CD4-positive, alpha-beta T cell (primary cell): Measurements from ENCODE around the gene CINP. TPM values are rescaled to one million over a fixed set of nuclear protein-coding genes. Genes with fewer than 3 reads are reported as not detected.

ENCODE experiments used
- ATAC-seq: fragments of 200-7000 bp; cut with Tn5 transposase; one replicate; pipeline ENCODE4 v1.10.0; 2022; ENCODE audit warnings: mild to moderate bottlenecking; ENCODE audit not compliant: poor library complexity
- CTCF ChIA-PET: fragments of 350-600 bp; sonication (Branson Sonifier 250); formaldehyde crosslinking; loops from one replicate; lab custom pipeline; 2021; ENCODE audit warnings: antibody characterized with exemption, inconsistent platforms; lab: Charles Lee
- POLR2A ChIA-PET: fragments of 350-600 bp; sonication (Branson Sonifier 250); formaldehyde crosslinking; loops from one replicate; lab custom pipeline; 2021; ENCODE audit warnings: antibody characterized with exemption, inconsistent platforms; lab: Charles Lee
- DNase-seq, 14 experiments: peaks; one replicate each; pipeline ENCODE4 v3.0.0-alpha.2; 2013 to 2020; ENCODE audit warnings: mixed read lengths in 2 of 14
- H3K27ac ChIP-seq, 2 donors: one replicate each; pipeline versions ENCODE4 v1.5.1 to v1.7.0; 2013; ENCODE audit warnings: low read length in 2 of 2, low read depth in 1 of 2, mild to moderate bottlenecking in 1 of 2
- H3K27me3 ChIP-seq, 2 experiments: 1 replicate in 1 of 2; 2 replicates in 1 of 2; pipeline versions ENCODE4 v1.6.1 to v1.7.0; 2013; ENCODE audit warnings: low read length in 2 of 2, control low read depth in 1 of 2, mild to moderate bottlenecking in 1 of 2, moderate library complexity in 1 of 2; ENCODE audit not compliant: insufficient read depth in 2 of 2, control insufficient read depth in 1 of 2
- H3K36me3 ChIP-seq: one replicate; pipeline ENCODE4 v1.6.1; 2013; ENCODE audit warnings: low read length, control low read depth; ENCODE audit not compliant: insufficient read depth
- H3K4me1 ChIP-seq: one replicate; pipeline ENCODE4 v1.6.1; 2013; ENCODE audit warnings: low read length, control low read depth; ENCODE audit not compliant: insufficient read depth
- H3K4me3 ChIP-seq: one replicate; pipeline ENCODE4 v1.5.1; 2013; ENCODE audit warnings: mild to moderate bottlenecking, low read length, moderate library complexity
- H3K9me3 ChIP-seq, 2 experiments: 1 replicate in 1 of 2; 2 replicates in 1 of 2; pipeline versions ENCODE4 v1.6.1 to v1.7.0; 2013; ENCODE audit warnings: low read length in 2 of 2, mild to moderate bottlenecking in 2 of 2, control low read depth in 1 of 2, moderate library complexity in 1 of 2; ENCODE audit not compliant: control insufficient read depth in 1 of 2, insufficient read depth in 1 of 2
- H3K27ac Mint-ChIP-seq: one replicate; pipeline ENCODE4 v1.8.0; 2020; ENCODE audit warnings: mixed read lengths
- H3K27me3 Mint-ChIP-seq: one replicate; pipeline ENCODE4 v1.8.0; 2021; ENCODE audit warnings: mixed read lengths
- H3K36me3 Mint-ChIP-seq: one replicate; pipeline ENCODE4 v1.8.0; 2021; ENCODE audit warnings: low read depth, mixed read lengths
- H3K4me1 Mint-ChIP-seq: one replicate; pipeline ENCODE4 v1.8.0; 2021; ENCODE audit warnings: low read depth, mixed read lengths
- H3K4me3 Mint-ChIP-seq: one replicate; pipeline ENCODE4 v1.8.0; 2020; ENCODE audit warnings: mild to moderate bottlenecking, mixed read lengths
- H3K9me3 Mint-ChIP-seq: one replicate; pipeline ENCODE4 v1.8.0; 2020; ENCODE audit warnings: mixed read lengths
- CTCF ChIP-seq: fragments of 200-600 bp; IDR thresholded peaks from one replicate; pipeline ENCODE4 v1.8.0; 2022; ENCODE audit warnings: antibody characterized with exemption, mild to moderate bottlenecking
- intact Hi-C, 2 experiments: fragments of 100-400 bp; cut with DNase I in 1 of 2; cut with micrococcal nuclease in 1 of 2; formaldehyde crosslinking; loops; one replicate each; pipeline versions ENCODE4 v1.15.1 to v1.9.0; 2023 to 2025; cut with DNase I, micrococcal nuclease
- total RNA-seq, 174 experiments: library from RNA in 2 of 174; stranded (reverse) in 2 of 174; gene quantifications; one replicate each; pipeline ENCODE4 v1.2.3 and lab custom pipeline; 2021 to 2026

CINP gene
- total RNA-seq, 2 experiments from 2014 or later: 12.6 to 14.5 TPM

GRCh38 chr14:102335163-102335562, 27.5 kb downstream of the CINP start:
- ChIA-PET POLR2A (interaction anchor here (0.7 kb wide), 1 partner anchor 16 kb away, joined by 3 read pairs; the partner anchor contains the start of gene ZNF839), CTCF (no interaction called here)
- Mint-ChIP-seq H3K27ac (no peak overlapping the region), H3K27me3 (no peaks in the 10 kb centered on the region), H3K36me3 (peaks cover 55% of the 10 kb centered on the region), H3K9me3 (no peaks in the 10 kb centered on the region), H3K4me1 (no peaks in the 10 kb centered on the region), H3K4me3 (no peak overlapping the region)
- Histone ChIP-seq H3K27ac (no peak overlapping the region), H3K27me3 (no peaks in the 10 kb centered on the region), H3K9me3 (no peaks in the 10 kb centered on the region), H3K4me3 (no peak overlapping the region), H3K4me1 (no peaks in the 10 kb centered on the region), H3K36me3 (peaks cover 52% of the 10 kb centered on the region)
- no peak for TF ChIP-seq CTCF
- DNase-seq (no peak), ATAC-seq (no peak)
- intact Hi-C loops: no loop called here

GRCh38 chr14:102333795-102334705, 28.6 kb downstream of the CINP start:
- intact Hi-C loops: no loop called here
- no peak overlapping the region for H3K4me3 ChIP-seq
- no peak overlapping the region for H3K4me3 Mint-ChIP-seq
- no peak overlapping the region for H3K27ac Mint-ChIP-seq
- H3K27ac ChIP-seq: no peak overlapping the region
- H3K4me1 Mint-ChIP-seq: no peaks in the 10 kb centered on the region
- CTCF ChIA-PET: no interaction called here
- ATAC-seq: no peak
- H3K36me3 ChIP-seq: peaks cover 47% of the 10 kb centered on the region
- peaks cover 54% of the 10 kb centered on the region for H3K36me3 Mint-ChIP-seq
- TF ChIP-seq CTCF: no peak
- H3K27me3 ChIP-seq: no peaks in the 10 kb centered on the region
- H3K9me3 Mint-ChIP-seq: no peaks in the 10 kb centered on the region
- no peaks in the 10 kb centered on the region for H3K27me3 Mint-ChIP-seq
- H3K4me1 ChIP-seq: no peaks in the 10 kb centered on the region
- no peak for DNase-seq
- H3K9me3 ChIP-seq: no peaks in the 10 kb centered on the region
- POLR2A ChIA-PET: no interaction called here

GRCh38 chr14:102333390-102333789, 29.3 kb downstream of the CINP start:
- Histone ChIP-seq H3K4me3 (no peak overlapping the region), H3K36me3 (peaks cover 41% of the 10 kb centered on the region), H3K9me3 (no peaks in the 10 kb centered on the region), H3K27me3 (no peaks in the 10 kb centered on the region), H3K27ac (no peak overlapping the region), H3K4me1 (no peaks in the 10 kb centered on the region)
- Mint-ChIP-seq H3K9me3 (no peaks in the 10 kb centered on the region), H3K27me3 (no peaks in the 10 kb centered on the region), H3K4me3 (no peak overlapping the region), H3K27ac (no peak overlapping the region), H3K4me1 (peaks cover 4% of the 10 kb centered on the region), H3K36me3 (peaks cover 47% of the 10 kb centered on the region)
- POLR2A ChIA-PET: interaction anchor here (0.6 kb wide), 1 partner anchor 49 kb away, joined by 3 read pairs; no protein-coding TSS in a partner anchor
- ATAC-seq: no peak
- DNase-seq: no peak
- no peak for TF ChIP-seq CTCF
- intact Hi-C loops: no loop called here
- CTCF ChIA-PET: no interaction called here
